Liver (tissue), 9 donors: ENCODE results near the gene KIAA0930. TPM values are rescaled to one million over a fixed set of nuclear protein-coding genes. Genes with fewer than 3 reads are reported as not detected.

Experiments
- DNase-seq: peaks from one replicate; pipeline ENCODE4 v3.0.0-alpha.2; 2017; ENCODE audit warnings: low spot score
- H3K27ac ChIP-seq, 2 donors: one replicate each; pipeline ENCODE4 v1.7.0; 2013; ENCODE audit warnings: inconsistent platforms in 2 of 2, low read length in 2 of 2, control low read depth in 1 of 2, low read depth in 1 of 2, mild to moderate bottlenecking in 1 of 2
- H3K27me3 ChIP-seq, 4 donors: one replicate each; pipeline versions ENCODE4 v1.6.1 to v1.7.0; 2013; ENCODE audit warnings: low read length in 3 of 4, inconsistent platforms in 1 of 4, mild to moderate bottlenecking in 1 of 4, moderate library complexity in 1 of 4; ENCODE audit not compliant: control insufficient read depth in 4 of 4, insufficient read depth in 4 of 4
- H3K36me3 ChIP-seq, 4 donors: one replicate each; pipeline versions ENCODE4 v1.6.1 to v1.7.0; 2013; ENCODE audit warnings: low read length in 3 of 4, mild to moderate bottlenecking in 3 of 4, low read depth in 1 of 4, moderate library complexity in 1 of 4; ENCODE audit not compliant: control insufficient read depth in 4 of 4, insufficient read depth in 3 of 4
- H3K4me1 ChIP-seq, 4 donors: one replicate each; pipeline versions ENCODE4 v1.6.1 to v1.7.0; 2013; ENCODE audit warnings: low read length in 3 of 4, mild to moderate bottlenecking in 3 of 4, moderate library complexity in 1 of 4; ENCODE audit not compliant: control insufficient read depth in 4 of 4, insufficient read depth in 4 of 4
- H3K4me3 ChIP-seq, 3 donors: one replicate each; pipeline versions ENCODE4 v1.6.1 to v1.7.0; 2013; ENCODE audit warnings: low read length in 3 of 3, control low read depth in 1 of 3, low read depth in 1 of 3, mild to moderate bottlenecking in 1 of 3
- H3K9ac ChIP-seq, 2 donors: one replicate each; pipeline ENCODE4 v1.7.0; 2013; ENCODE audit warnings: low read length in 2 of 2, mild to moderate bottlenecking in 2 of 2, moderate library complexity in 2 of 2, control low read depth in 1 of 2, low read depth in 1 of 2
- H3K9me3 ChIP-seq, 4 donors: one replicate each; pipeline versions ENCODE4 v1.6.1 to v1.7.0; 2013; ENCODE audit warnings: low read length in 3 of 4; ENCODE audit not compliant: control insufficient read depth in 4 of 4
- EGR1 ChIP-seq, 2 donors: IDR thresholded peaks; 2 replicates each; pipeline ENCODE4 v1.6.1; 2016 to 2018; ENCODE audit warnings: antibody characterized with exemption in 2 of 2, low read depth in 2 of 2
- FOXA1 ChIP-seq: IDR thresholded peaks from 2 replicates; pipeline ENCODE4 v1.6.1; 2016; ENCODE audit warnings: antibody characterized with exemption
- FOXA2 ChIP-seq: IDR thresholded peaks from 2 replicates; pipeline ENCODE4 v1.6.1; 2016; ENCODE audit warnings: antibody characterized with exemption
- GABPA ChIP-seq, 2 donors: IDR thresholded peaks in 1 of 2; conservative IDR thresholded peaks in 1 of 2; 2 replicates each; pipeline ENCODE4 v1.6.1; 2016; ENCODE audit warnings: antibody characterized with exemption in 2 of 2, mild to moderate bottlenecking in 1 of 2, moderate library complexity in 1 of 2
- HNF4A ChIP-seq, 2 donors: conservative IDR thresholded peaks; 2 replicates each; pipeline ENCODE4 v1.6.1; 2016; ENCODE audit warnings: antibody characterized with exemption in 2 of 2, mild to moderate bottlenecking in 2 of 2
- HNF4G ChIP-seq: IDR thresholded peaks from 2 replicates; pipeline ENCODE4 v1.6.1; 2016; ENCODE audit warnings: antibody characterized with exemption
- JUND ChIP-seq, 2 donors: IDR thresholded peaks; 2 replicates each; pipeline ENCODE4 v1.6.1; 2016; ENCODE audit warnings: antibody characterized with exemption in 2 of 2
- NR2F2 ChIP-seq: IDR thresholded peaks from 2 replicates; pipeline ENCODE4 v1.6.1; 2016; ENCODE audit warnings: antibody characterized with exemption
- RAD21 ChIP-seq, 2 donors: IDR thresholded peaks; 2 replicates each; pipeline ENCODE4 v1.6.1; 2016; ENCODE audit warnings: antibody characterized with exemption in 2 of 2, mild to moderate bottlenecking in 2 of 2
- RXRA ChIP-seq, 2 donors: IDR thresholded peaks; 2 replicates each; pipeline ENCODE4 v1.6.1; 2017 to 2018; ENCODE audit warnings: antibody characterized with exemption in 2 of 2, mild to moderate bottlenecking in 1 of 2
- SP1 ChIP-seq: IDR thresholded peaks from 2 replicates; pipeline ENCODE4 v1.6.1; 2018; ENCODE audit warnings: antibody characterized with exemption, mild to moderate bottlenecking
- TAF1 ChIP-seq: conservative IDR thresholded peaks from 2 replicates; pipeline ENCODE4 v1.6.1; 2016; ENCODE audit warnings: antibody characterized with exemption, mild to moderate bottlenecking
- YY1 ChIP-seq: IDR thresholded peaks from 2 replicates; pipeline ENCODE4 v1.6.1; 2016; ENCODE audit warnings: antibody characterized with exemption, mild to moderate bottlenecking
- WGBS: extraction: QIAGEN DNeasy Blood & Tissue Kit; methylation state at CpG from one replicate; pipeline ENCODE4 v1.1.7; 2013; 5-methylcytosine and 5-hydroxymethylcytosine counted together
- polyA plus RNA-seq, 2 donors: library from polyadenylated mRNA; stranded (reverse) in 1 of 2; unstranded in 1 of 2; fragments of 200-250 nt in 1 of 2; fragments of >200 nt in 1 of 2; fragmentation: Nextera tagmentation in 1 of 2; extraction: Ambion mirVana in 1 of 2; gene quantifications; one replicate each; pipeline versions ENCODE4 v1.2.1 to v1.2.3, GENCODE V29; 2013 to 2015
- total RNA-seq, 2 donors: library from RNA; depleted of rRNA; stranded (reverse); fragments of >200 nt; gene quantifications; one replicate each; pipeline ENCODE4 v1.2.3, GENCODE V29; 2014
- TF ChIP-seq, protein P1 (sequence below): fragments of 150-350 bp; IDR thresholded peaks from 2 replicates; pipeline ENCODE4 v1.5.1; 2017; ENCODE audit warnings: improper control_type of control experiment, low read depth, low read length; ENCODE audit not compliant: missing input control
- TF ChIP-seq, protein P2 (sequence below): IDR thresholded peaks from 2 replicates; pipeline ENCODE4 v1.6.1; 2016; ENCODE audit warnings: antibody characterized with exemption
- TF ChIP-seq, protein P3 (sequence below): IDR thresholded peaks from 2 replicates; pipeline ENCODE4 v1.6.1; 2016; ENCODE audit warnings: antibody characterized with exemption, mild to moderate bottlenecking
- TF ChIP-seq, protein P4 (sequence below): IDR thresholded peaks from 2 replicates; pipeline ENCODE4 v1.6.1; 2016; ENCODE audit warnings: antibody characterized with exemption
- TF ChIP-seq, protein P5 (sequence below): IDR thresholded peaks from 2 replicates; pipeline ENCODE4 v1.6.1; 2016; ENCODE audit warnings: antibody characterized with exemption
- donor health status: healthy.
- donor health status: healthy.
- donor health status: healthy.
- donor health status: healthy.
- donor health status: healthy.

The KIAA0930 gene
- total and polyA plus RNA-seq, 4 donors, result 6.1 to 30.0 (median 17.6) TPM

- H3K9me3 ChIP-seq, result no peaks in the 10 kb centered on the region
- TF ChIP-seq HNF4G (no peak), JUND (IDR thresholded peaks at IDR 0.05) (no peak), GABPA (IDR thresholded peaks at IDR 0.05 in 1 of 2, conservative IDR thresholded peaks at IDR 0.05 in 1 of 2) (no peak), RAD21 (IDR thresholded peaks at IDR 0.05) (no peak), HNF4A (conservative IDR thresholded peaks at IDR 0.05) (no peak), YY1 (no peak), EGR1 (IDR thresholded peaks at IDR 0.05; ENCODE audit: low read depth in 2 of 2) (no peak)
- TF ChIP-seq, protein P1, sequence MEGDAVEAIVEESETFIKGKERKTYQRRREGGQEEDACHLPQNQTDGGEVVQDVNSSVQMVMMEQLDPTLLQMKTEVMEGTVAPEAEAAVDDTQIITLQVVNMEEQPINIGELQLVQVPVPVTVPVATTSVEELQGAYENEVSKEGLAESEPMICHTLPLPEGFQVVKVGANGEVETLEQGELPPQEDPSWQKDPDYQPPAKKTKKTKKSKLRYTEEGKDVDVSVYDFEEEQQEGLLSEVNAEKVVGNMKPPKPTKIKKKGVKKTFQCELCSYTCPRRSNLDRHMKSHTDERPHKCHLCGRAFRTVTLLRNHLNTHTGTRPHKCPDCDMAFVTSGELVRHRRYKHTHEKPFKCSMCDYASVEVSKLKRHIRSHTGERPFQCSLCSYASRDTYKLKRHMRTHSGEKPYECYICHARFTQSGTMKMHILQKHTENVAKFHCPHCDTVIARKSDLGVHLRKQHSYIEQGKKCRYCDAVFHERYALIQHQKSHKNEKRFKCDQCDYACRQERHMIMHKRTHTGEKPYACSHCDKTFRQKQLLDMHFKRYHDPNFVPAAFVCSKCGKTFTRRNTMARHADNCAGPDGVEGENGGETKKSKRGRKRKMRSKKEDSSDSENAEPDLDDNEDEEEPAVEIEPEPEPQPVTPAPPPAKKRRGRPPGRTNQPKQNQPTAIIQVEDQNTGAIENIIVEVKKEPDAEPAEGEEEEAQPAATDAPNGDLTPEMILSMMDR, result no peak
- DNase-seq, result no peak
Observed at GRCh38 chr22:45199723-45200122, 41.0 kb downstream of the KIAA0930 start.

GRCh38 chr22:45198463-45198795 lies 42.3 kb downstream of the KIAA0930 start:
- Histone ChIP-seq H3K4me1 (no peaks in the 10 kb centered on the region), H3K27me3 (no peaks in the 10 kb centered on the region), H3K36me3 (peaks cover 15 to 61% (median 27%) of the 10 kb centered on the region in 4 donors), H3K27ac (no peak overlapping the region), H3K9me3 (no peaks in the 10 kb centered on the region), H3K9ac (no peak overlapping the region), H3K4me3 (no peak overlapping the region)
- no peak for DNase-seq
- TF ChIP-seq EGR1 (IDR thresholded peaks at IDR 0.05; ENCODE audit: low read depth in 2 of 2), result no peak
- no peak for TF ChIP-seq HNF4A (conservative IDR thresholded peaks at IDR 0.05)
- no peak for TF ChIP-seq SP1
- TF ChIP-seq, protein P2, sequence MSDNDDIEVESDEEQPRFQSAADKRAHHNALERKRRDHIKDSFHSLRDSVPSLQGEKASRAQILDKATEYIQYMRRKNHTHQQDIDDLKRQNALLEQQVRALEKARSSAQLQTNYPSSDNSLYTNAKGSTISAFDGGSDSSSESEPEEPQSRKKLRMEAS, result no peak
- TF ChIP-seq RAD21 (IDR thresholded peaks at IDR 0.05), result no peak
- TF ChIP-seq, protein P1, result no peak
- TF ChIP-seq FOXA1, result no peak
- no peak for TF ChIP-seq RXRA (IDR thresholded peaks at IDR 0.05)
- TF ChIP-seq JUND (IDR thresholded peaks at IDR 0.05), result no peak
- no peak for TF ChIP-seq NR2F2
- TF ChIP-seq, protein P3, sequence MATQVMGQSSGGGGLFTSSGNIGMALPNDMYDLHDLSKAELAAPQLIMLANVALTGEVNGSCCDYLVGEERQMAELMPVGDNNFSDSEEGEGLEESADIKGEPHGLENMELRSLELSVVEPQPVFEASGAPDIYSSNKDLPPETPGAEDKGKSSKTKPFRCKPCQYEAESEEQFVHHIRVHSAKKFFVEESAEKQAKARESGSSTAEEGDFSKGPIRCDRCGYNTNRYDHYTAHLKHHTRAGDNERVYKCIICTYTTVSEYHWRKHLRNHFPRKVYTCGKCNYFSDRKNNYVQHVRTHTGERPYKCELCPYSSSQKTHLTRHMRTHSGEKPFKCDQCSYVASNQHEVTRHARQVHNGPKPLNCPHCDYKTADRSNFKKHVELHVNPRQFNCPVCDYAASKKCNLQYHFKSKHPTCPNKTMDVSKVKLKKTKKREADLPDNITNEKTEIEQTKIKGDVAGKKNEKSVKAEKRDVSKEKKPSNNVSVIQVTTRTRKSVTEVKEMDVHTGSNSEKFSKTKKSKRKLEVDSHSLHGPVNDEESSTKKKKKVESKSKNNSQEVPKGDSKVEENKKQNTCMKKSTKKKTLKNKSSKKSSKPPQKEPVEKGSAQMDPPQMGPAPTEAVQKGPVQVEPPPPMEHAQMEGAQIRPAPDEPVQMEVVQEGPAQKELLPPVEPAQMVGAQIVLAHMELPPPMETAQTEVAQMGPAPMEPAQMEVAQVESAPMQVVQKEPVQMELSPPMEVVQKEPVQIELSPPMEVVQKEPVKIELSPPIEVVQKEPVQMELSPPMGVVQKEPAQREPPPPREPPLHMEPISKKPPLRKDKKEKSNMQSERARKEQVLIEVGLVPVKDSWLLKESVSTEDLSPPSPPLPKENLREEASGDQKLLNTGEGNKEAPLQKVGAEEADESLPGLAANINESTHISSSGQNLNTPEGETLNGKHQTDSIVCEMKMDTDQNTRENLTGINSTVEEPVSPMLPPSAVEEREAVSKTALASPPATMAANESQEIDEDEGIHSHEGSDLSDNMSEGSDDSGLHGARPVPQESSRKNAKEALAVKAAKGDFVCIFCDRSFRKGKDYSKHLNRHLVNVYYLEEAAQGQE, result no peak
- no peak for TF ChIP-seq GABPA (IDR thresholded peaks at IDR 0.05 in 1 of 2, conservative IDR thresholded peaks at IDR 0.05 in 1 of 2)
- no peak for TF ChIP-seq YY1
- TF ChIP-seq TAF1, result no peak
- no peak for TF ChIP-seq HNF4G
- no peak for TF ChIP-seq FOXA2
- TF ChIP-seq, protein P4, sequence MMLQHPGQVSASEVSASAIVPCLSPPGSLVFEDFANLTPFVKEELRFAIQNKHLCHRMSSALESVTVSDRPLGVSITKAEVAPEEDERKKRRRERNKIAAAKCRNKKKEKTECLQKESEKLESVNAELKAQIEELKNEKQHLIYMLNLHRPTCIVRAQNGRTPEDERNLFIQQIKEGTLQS, result no peak
- TF ChIP-seq, protein P5, sequence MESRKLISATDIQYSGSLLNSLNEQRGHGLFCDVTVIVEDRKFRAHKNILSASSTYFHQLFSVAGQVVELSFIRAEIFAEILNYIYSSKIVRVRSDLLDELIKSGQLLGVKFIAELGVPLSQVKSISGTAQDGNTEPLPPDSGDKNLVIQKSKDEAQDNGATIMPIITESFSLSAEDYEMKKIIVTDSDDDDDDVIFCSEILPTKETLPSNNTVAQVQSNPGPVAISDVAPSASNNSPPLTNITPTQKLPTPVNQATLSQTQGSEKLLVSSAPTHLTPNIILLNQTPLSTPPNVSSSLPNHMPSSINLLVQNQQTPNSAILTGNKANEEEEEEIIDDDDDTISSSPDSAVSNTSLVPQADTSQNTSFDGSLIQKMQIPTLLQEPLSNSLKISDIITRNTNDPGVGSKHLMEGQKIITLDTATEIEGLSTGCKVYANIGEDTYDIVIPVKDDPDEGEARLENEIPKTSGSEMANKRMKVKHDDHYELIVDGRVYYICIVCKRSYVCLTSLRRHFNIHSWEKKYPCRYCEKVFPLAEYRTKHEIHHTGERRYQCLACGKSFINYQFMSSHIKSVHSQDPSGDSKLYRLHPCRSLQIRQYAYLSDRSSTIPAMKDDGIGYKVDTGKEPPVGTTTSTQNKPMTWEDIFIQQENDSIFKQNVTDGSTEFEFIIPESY, result no peak
- 79% methylated on average over 9 of the region's 9 CpGs for WGBS

More at GRCh38 chr22:45199723-45200122, 41.0 kb downstream of the KIAA0930 start:
- Histone ChIP-seq H3K4me1 (no peaks in the 10 kb centered on the region), H3K36me3 (peaks cover 18 to 70% (median 28%) of the 10 kb centered on the region in 4 donors), H3K27me3 (no peaks in the 10 kb centered on the region), H3K9ac (no peak overlapping the region), H3K27ac (no peak overlapping the region), H3K4me3 (no peak overlapping the region)
- WGBS, result 96% methylated on average over 16 of the region's 16 CpGs
